Activated T-cell treated with anti-CD3 and anti-CD28 coated beads, Interleukin-2, amount 50 U/mL, for 72 hours (primary cell): Measurements from ENCODE around the gene NTNG1. TPM values are rescaled to one million over a fixed set of nuclear protein-coding genes. Genes with fewer than 3 reads are reported as not detected.
A peak's percentile ranks its signal among the peaks of the same experiment; 100 is the strongest.

Experiments used
- ATAC-seq, 2 donors: fragments of 150-1000 bp; cut with Tn5 transposase; replicated peaks in 1 of 2; 2 replicates each; pipeline ENCODE4 v1.10.0; 2021; ENCODE audit warnings: moderate library complexity in 2 of 2, mild to moderate bottlenecking in 1 of 2
- DNase-seq, 2 donors: peaks; one replicate each; pipeline ENCODE4 v3.0.0; 2021 to 2022; ENCODE audit warnings: mixed read lengths in 1 of 2
- H3K27ac Mint-ChIP-seq: one replicate; pipeline ENCODE4 v1.8.0; 2022; ENCODE audit warnings: mild to moderate bottlenecking, moderate library complexity, mixed read lengths
- H3K27me3 Mint-ChIP-seq: one replicate; pipeline ENCODE4 v1.8.0; 2022; ENCODE audit warnings: low read depth, mixed read lengths
- H3K36me3 Mint-ChIP-seq, 2 donors: one replicate each; pipeline ENCODE4 v1.8.0; 2022; ENCODE audit warnings: mixed read lengths in 2 of 2, mild to moderate bottlenecking in 1 of 2; ENCODE audit not compliant: insufficient read depth in 2 of 2
- H3K4me1 Mint-ChIP-seq: one replicate; pipeline ENCODE4 v1.8.0; 2022; ENCODE audit warnings: low read depth, mixed read lengths
- H3K4me3 Mint-ChIP-seq, 2 donors: one replicate each; pipeline ENCODE4 v1.8.0; 2022; ENCODE audit warnings: mild to moderate bottlenecking in 2 of 2, mixed read lengths in 2 of 2, moderate library complexity in 2 of 2
- H3K9me3 Mint-ChIP-seq, 2 donors: one replicate each; pipeline ENCODE4 v1.8.0; 2022; ENCODE audit warnings: mixed read lengths in 2 of 2
- total RNA-seq, 2 donors: library from RNA; stranded (reverse); gene quantifications; one replicate each; pipeline ENCODE4 v1.2.3, GENCODE V29; 2022

Gene NTNG1
- total RNA-seq, 2 donors from 2014 or later = 0.48 TPM; not detected in 1

- DNase-seq (no peak), ATAC-seq (no peak)
- H3K36me3 Mint-ChIP-seq = no peaks in the 10 kb centered on the region
- H3K9me3 Mint-ChIP-seq = no peaks in the 10 kb centered on the region
- peaks cover 12% of the 10 kb centered on the region for H3K27me3 Mint-ChIP-seq
- peaks cover 5% of the 10 kb centered on the region for H3K4me1 Mint-ChIP-seq
- no peak overlapping the region for H3K27ac Mint-ChIP-seq
- H3K4me3 Mint-ChIP-seq = no peak overlapping the region
These were observed 314.0 kb downstream of the NTNG1 start for GRCh38 chr1:107454791-107455190.

- peaks cover 11% of the 10 kb centered on the region for H3K27me3 Mint-ChIP-seq
- DNase-seq (no peak), ATAC-seq (no peak)
- H3K4me1 Mint-ChIP-seq = no peaks in the 10 kb centered on the region
- H3K9me3 Mint-ChIP-seq = no peaks in the 10 kb centered on the region
- H3K36me3 Mint-ChIP-seq = no peaks in the 10 kb centered on the region
- H3K27ac Mint-ChIP-seq = no peak overlapping the region
- no peak overlapping the region for H3K4me3 Mint-ChIP-seq
These were observed 317.1 kb downstream of the NTNG1 start for GRCh38 chr1:107457989-107458388.

- DNase-seq (no peak), ATAC-seq (no peak)
- Mint-ChIP-seq H3K27me3 (peaks cover 16% of the 10 kb centered on the region), H3K9me3 (no peaks in the 10 kb centered on the region), H3K4me3 (no peak overlapping the region), H3K4me1 (no peaks in the 10 kb centered on the region), H3K36me3 (no peaks in the 10 kb centered on the region), H3K27ac (no peak overlapping the region)
These were observed 318.5 kb downstream of the NTNG1 start for GRCh38 chr1:107459204-107459904.

- H3K27me3 Mint-ChIP-seq = peaks cover 23% of the 10 kb centered on the region
- H3K36me3 Mint-ChIP-seq = no peaks in the 10 kb centered on the region
- H3K4me1 Mint-ChIP-seq = no peaks in the 10 kb centered on the region
These were observed 319.2 kb downstream of the NTNG1 start for GRCh38 chr1:107460035-107460434.

GRCh38 chr1:107464827-107465226 is 324.0 kb downstream of the NTNG1 start:
- no peak for ATAC-seq
- H3K36me3 Mint-ChIP-seq = no peaks in the 10 kb centered on the region
- no peak overlapping the region for H3K27ac Mint-ChIP-seq
- no peak for DNase-seq
- H3K27me3 Mint-ChIP-seq = peaks cover 52% of the 10 kb centered on the region
- H3K4me1 Mint-ChIP-seq = no peaks in the 10 kb centered on the region
- no peak overlapping the region for H3K4me3 Mint-ChIP-seq
- no peaks in the 10 kb centered on the region for H3K9me3 Mint-ChIP-seq

More at GRCh38 chr1:107460035-107460434, 319.2 kb downstream of the NTNG1 start:
- no peak overlapping the region for H3K27ac Mint-ChIP-seq
- ATAC-seq (no peak), DNase-seq (no peak)
- H3K9me3 Mint-ChIP-seq = no peaks in the 10 kb centered on the region
- H3K4me3 Mint-ChIP-seq = no peak overlapping the region

GRCh38 chr1:107467286-107467685 is 326.4 kb downstream of the NTNG1 start:
- Mint-ChIP-seq H3K4me3 (no peak overlapping the region), H3K27ac (no peak overlapping the region), H3K27me3 (peaks cover 61% of the 10 kb centered on the region), H3K36me3 (no peaks in the 10 kb centered on the region), H3K9me3 (no peaks in the 10 kb centered on the region), H3K4me1 (no peaks in the 10 kb centered on the region)
- no peak for DNase-seq
- no peak for ATAC-seq

GRCh38 chr1:107467811-107468210 is 327.0 kb downstream of the NTNG1 start:
- Mint-ChIP-seq H3K27me3 (peaks cover 67% of the 10 kb centered on the region), H3K4me1 (no peaks in the 10 kb centered on the region), H3K36me3 (no peaks in the 10 kb centered on the region), H3K27ac (no peak overlapping the region), H3K4me3 (no peak overlapping the region), H3K9me3 (no peaks in the 10 kb centered on the region)
- no peak for ATAC-seq
- DNase-seq = no peak

- DNase-seq (no peak), ATAC-seq (no peak)
- Mint-ChIP-seq H3K4me1 (peaks cover 9% of the 10 kb centered on the region), H3K27ac (no peak overlapping the region), H3K4me3 (no peak overlapping the region), H3K27me3 (peaks cover 55% of the 10 kb centered on the region), H3K9me3 (no peaks in the 10 kb centered on the region), H3K36me3 (no peaks in the 10 kb centered on the region)
These were observed 332.2 kb downstream of the NTNG1 start for GRCh38 chr1:107473065-107473464.

GRCh38 chr1:107474877-107475612 is 334.2 kb downstream of the NTNG1 start:
- DNase-seq = no peak
- no peaks in the 10 kb centered on the region for H3K9me3 Mint-ChIP-seq
- ATAC-seq = peak; percentile 96 to 97
- no peaks in the 10 kb centered on the region for H3K36me3 Mint-ChIP-seq
- H3K27me3 Mint-ChIP-seq = peaks cover 55% of the 10 kb centered on the region
- H3K27ac Mint-ChIP-seq = no peak overlapping the region
- peaks cover 9% of the 10 kb centered on the region for H3K4me1 Mint-ChIP-seq
- peak overlapping the region in 1 of 2 donors; percentile 4 for H3K4me3 Mint-ChIP-seq

GRCh38 chr1:107477233-107477632 is 336.4 kb downstream of the NTNG1 start:
- H3K36me3 Mint-ChIP-seq = peaks cover 0 to 4% of the 10 kb centered on the region in 2 donors
- H3K27me3 Mint-ChIP-seq = peaks cover 63% of the 10 kb centered on the region
- DNase-seq (peak in 1 of 2 donors; percentile 9), ATAC-seq (no peak)
- no peaks in the 10 kb centered on the region for H3K9me3 Mint-ChIP-seq
- H3K4me3 Mint-ChIP-seq = no peak overlapping the region
- no peak overlapping the region for H3K27ac Mint-ChIP-seq
- peaks cover 17% of the 10 kb centered on the region for H3K4me1 Mint-ChIP-seq

GRCh38 chr1:107479865-107480350 is 339.1 kb downstream of the NTNG1 start:
- H3K4me3 Mint-ChIP-seq = no peak overlapping the region
- DNase-seq (no peak), ATAC-seq (no peak)
- peaks cover 17% of the 10 kb centered on the region for H3K4me1 Mint-ChIP-seq
- H3K27ac Mint-ChIP-seq = no peak overlapping the region
- H3K27me3 Mint-ChIP-seq = peaks cover 60% of the 10 kb centered on the region
- H3K9me3 Mint-ChIP-seq = no peaks in the 10 kb centered on the region
- peaks cover 0 to 4% of the 10 kb centered on the region in 2 donors for H3K36me3 Mint-ChIP-seq

- ATAC-seq (no peak), DNase-seq (peak in 1 of 2 donors; percentile 1)
- Mint-ChIP-seq H3K36me3 (peaks cover 0 to 4% of the 10 kb centered on the region in 2 donors), H3K9me3 (no peaks in the 10 kb centered on the region), H3K27ac (no peak overlapping the region), H3K27me3 (peaks cover 60% of the 10 kb centered on the region), H3K4me1 (peaks cover 9% of the 10 kb centered on the region), H3K4me3 (no peak overlapping the region)
These were observed 339.9 kb downstream of the NTNG1 start for GRCh38 chr1:107480548-107481415.
